Activated naive CD4-positive, alpha-beta T cell treated with anti-CD3 and anti-CD28 coated beads, Interleukin-2, amount 50 U/mL, for 24 hours (primary cell): Measurements from ENCODE around the gene TMEM33.
"Not testable (repeated sequence)": the region's sequence is repeated elsewhere in the genome, so short reads cannot be mapped to it uniquely, and the experiment has no call there.

Source experiments
- H3K27ac Mint-ChIP-seq: one replicate; pipeline ENCODE4 v1.8.0; 2021; ENCODE audit warnings: mild to moderate bottlenecking, mixed read lengths
- H3K27me3 Mint-ChIP-seq: one replicate; pipeline ENCODE4 v1.8.0; 2021; ENCODE audit warnings: mixed read lengths
- H3K36me3 Mint-ChIP-seq: one replicate; pipeline ENCODE4 v1.8.0; 2021; ENCODE audit warnings: mixed read lengths
- H3K4me1 Mint-ChIP-seq: one replicate; pipeline ENCODE4 v1.8.0; 2021; ENCODE audit warnings: mixed read lengths
- H3K4me3 Mint-ChIP-seq: one replicate; pipeline ENCODE4 v1.8.0; 2021; ENCODE audit warnings: mild to moderate bottlenecking, mixed read lengths
- H3K9me3 Mint-ChIP-seq: one replicate; pipeline ENCODE4 v1.8.0; 2021; ENCODE audit warnings: mixed read lengths

The TMEM33 gene, protein sequence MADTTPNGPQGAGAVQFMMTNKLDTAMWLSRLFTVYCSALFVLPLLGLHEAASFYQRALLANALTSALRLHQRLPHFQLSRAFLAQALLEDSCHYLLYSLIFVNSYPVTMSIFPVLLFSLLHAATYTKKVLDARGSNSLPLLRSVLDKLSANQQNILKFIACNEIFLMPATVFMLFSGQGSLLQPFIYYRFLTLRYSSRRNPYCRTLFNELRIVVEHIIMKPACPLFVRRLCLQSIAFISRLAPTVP

DNA sequence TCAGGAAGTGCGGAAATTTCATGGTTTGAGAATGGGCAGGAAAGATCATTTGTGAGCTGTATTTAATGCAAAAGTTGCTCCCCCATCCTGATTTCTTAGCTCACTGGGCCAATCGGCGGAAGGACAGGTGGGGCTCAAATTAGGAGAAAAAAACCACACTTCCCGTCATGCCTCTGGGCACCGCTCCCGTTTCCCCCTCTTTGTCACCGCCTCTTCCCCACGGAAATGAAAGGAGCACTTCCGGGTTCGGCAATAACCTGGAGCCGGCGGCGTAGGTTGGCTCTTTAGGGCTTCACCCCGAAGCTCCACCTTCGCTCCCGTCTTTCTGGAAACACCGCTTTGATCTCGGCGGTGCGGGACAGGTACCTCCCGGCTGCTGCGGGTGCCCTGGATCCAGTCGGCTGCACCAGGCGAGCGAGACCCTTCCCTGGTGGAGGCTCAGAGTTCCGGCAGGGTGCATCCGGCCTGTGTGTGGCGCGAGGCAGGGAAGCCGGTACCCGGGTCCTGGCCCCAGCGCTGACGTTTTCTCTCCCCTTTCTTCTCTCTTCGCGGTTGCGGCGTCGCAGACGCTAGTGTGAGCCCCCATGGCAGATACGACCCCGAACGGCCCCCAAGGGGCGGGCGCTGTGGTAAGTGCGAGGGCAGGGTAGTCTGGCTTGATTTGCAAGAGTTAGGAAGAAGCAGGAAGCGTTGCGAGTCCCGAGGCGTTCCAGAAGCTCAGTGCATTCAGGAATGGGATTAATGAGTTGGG is at the start of gene TMEM33:
Gene TMEM33, plus strand, starts transcription at position 529 of the 751 bp plus-strand sequence. Its CDS starts 56 bp downstream, at position 585.
- peak within 1 kb of the TSS; percentile 94 for H3K27ac Mint-ChIP-seq
- peak within 1 kb of the TSS; percentile 91 for H3K4me3 Mint-ChIP-seq
- no peaks in the 10 kb centered on the region for H3K9me3 Mint-ChIP-seq
- H3K36me3 Mint-ChIP-seq: peaks cover 13% of the 10 kb centered on the region
- H3K27me3 Mint-ChIP-seq: no peaks in the 10 kb centered on the region
- peaks cover 41% of the 10 kb centered on the region for H3K4me1 Mint-ChIP-seq

DNA sequence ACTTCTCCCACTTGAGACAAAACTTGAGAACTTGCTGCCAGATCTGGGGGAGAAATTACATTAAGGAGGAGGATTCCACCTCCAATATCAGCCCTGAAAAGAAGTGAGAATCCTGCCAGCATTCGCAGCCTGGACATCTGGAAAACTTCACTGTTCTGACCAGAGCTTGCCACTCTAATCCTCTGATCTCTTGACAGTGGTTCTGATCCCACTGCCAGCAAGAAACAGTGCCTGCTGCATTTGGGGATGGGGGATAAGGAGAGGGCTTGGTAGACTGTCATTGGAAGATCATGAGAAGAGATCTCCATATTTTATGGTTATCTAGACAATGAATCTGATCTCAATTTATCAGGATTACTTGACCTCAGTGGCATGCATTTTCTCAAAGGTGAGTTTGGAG is 49.8 kb upstream of the TMEM33 start:
- Mint-ChIP-seq H3K27ac (no peak overlapping the region), H3K9me3 (no peaks in the 10 kb centered on the region), H3K4me1 (peaks cover 9% of the 10 kb centered on the region), H3K4me3 (no peak overlapping the region), H3K27me3 (peaks cover 20% of the 10 kb centered on the region), H3K36me3 (no peaks in the 10 kb centered on the region)

DNA sequence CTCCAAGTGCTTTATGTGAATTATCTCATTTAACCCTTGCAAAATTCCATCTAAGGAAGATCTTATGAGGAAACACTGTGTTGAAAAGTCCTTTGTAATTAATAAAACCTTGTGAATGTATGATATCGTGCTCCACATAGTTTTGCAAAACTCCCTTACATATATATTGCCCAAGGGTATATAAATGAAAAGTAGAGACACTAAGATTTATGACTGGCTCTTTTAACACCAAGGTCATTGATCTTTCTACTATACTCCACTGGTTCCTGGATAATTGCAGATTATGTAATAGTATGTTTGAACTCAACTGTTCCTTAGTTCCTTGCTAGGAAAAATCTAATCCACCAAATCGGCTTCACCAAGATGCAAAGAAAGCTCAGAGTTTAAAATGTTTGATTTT is 48.0 kb upstream of the TMEM33 start:
- Mint-ChIP-seq H3K4me1 (no peaks in the 10 kb centered on the region), H3K4me3 (no peak overlapping the region), H3K36me3 (no peaks in the 10 kb centered on the region), H3K9me3 (no peaks in the 10 kb centered on the region), H3K27ac (no peak overlapping the region), H3K27me3 (peaks cover 17% of the 10 kb centered on the region)

DNA sequence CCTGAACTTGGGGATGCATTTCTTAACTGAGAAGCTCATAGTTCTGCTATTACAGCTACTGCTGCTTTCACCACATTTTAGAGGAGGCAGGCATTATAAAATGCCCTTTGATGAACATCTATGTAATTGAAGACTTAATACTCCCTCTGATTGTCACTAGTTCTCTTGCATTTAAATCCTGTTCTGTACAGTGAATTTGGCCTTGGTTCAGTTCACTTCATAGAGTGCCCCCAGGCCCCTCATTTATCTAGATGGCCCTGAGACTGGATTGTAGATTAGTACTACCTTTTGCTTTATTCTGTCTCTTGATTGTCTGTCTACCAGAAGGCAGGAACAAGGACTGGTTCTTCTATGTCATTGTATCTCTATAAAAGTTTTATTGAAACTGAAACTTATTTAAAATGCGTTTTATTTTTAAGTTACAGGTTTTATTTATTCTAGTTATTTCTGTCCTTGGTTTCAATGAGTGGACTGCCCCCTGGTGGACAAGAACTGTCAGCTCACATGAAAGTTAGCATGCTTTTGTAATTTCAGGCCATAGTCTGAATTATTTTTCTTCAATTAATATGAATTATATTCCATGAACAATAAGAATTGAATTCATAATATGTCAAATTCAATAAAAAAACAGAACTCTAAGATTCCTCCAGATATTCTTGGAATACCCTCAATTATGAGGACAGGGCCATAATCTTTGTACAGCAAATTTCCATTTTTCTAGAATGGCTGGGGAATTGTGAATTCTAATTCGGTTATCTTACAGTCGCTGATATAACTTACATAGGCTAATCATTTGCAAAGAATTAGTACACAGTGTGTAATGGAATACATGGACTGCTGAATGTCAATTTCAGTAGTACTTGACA is 47.2 kb upstream of the TMEM33 start:
- no peaks in the 10 kb centered on the region for H3K9me3 Mint-ChIP-seq

DNA sequence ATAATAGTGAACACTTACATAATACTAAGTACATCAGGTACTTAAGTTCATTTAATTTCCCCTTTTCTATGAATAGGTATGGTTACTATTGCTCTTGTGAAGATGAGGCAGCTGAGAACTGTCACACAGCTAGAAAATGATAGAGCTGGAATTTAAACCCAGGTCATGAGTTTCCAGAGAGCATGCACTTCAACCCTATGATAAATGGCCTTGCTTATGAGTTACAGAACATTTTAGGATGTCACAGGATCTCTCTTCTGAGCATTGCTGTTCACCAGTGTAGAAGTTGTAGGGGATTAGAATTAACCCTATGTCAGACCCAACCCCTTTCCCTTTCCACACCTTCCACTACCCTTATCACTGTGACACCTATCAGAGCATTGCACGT is 46.5 kb upstream of the TMEM33 start:
- H3K27me3 Mint-ChIP-seq: peaks cover 13% of the 10 kb centered on the region
- H3K9me3 Mint-ChIP-seq: no peaks in the 10 kb centered on the region
- no peaks in the 10 kb centered on the region for H3K4me1 Mint-ChIP-seq
- H3K27ac Mint-ChIP-seq: no peak overlapping the region
- H3K36me3 Mint-ChIP-seq: no peaks in the 10 kb centered on the region
- H3K4me3 Mint-ChIP-seq: no peak overlapping the region

More for the DNA sequence above, 47.2 kb upstream of the TMEM33 start:
- no peak overlapping the region for H3K4me3 Mint-ChIP-seq
- no peaks in the 10 kb centered on the region for H3K36me3 Mint-ChIP-seq
- no peaks in the 10 kb centered on the region for H3K4me1 Mint-ChIP-seq
- H3K27me3 Mint-ChIP-seq: peaks cover 13% of the 10 kb centered on the region
- no peak overlapping the region for H3K27ac Mint-ChIP-seq

DNA sequence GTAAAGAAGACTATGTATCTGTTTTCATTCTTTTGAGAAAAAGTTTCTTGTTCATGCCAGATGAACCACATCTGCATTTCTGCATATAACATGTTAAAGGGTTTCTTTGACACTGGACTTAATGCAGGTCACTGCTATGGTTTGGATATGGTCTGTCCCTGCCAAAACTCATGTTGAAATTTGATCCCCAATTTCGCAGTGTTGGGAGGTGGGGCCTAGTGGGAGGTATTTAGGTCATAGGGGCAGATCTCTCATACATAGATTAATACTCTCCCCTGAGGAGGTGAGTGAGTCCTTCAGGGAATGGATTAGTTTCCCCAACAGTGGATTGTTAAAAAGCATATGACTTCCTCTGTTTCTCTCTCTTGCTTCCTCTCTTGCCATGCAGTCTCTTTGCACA is 45.9 kb upstream of the TMEM33 start:
- no peak overlapping the region for H3K4me3 Mint-ChIP-seq

DNA sequence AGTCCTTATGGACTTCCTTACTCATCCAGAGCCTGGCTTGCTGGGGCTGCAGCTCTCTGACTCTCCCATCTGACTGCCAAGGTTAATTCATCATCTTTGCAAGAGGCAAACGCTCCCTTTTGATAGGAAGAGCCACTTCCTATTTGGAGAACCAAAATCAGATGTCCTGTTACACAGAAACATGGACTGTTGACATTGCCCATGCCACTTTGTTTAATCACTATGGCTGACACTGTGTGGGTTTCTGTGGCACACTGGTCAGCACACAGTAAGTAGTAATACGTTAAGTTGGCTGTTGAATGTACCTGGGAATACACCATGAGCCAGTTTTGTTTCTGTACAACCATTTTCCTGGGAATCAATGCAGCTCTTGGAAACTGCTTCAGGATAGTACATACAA is 45.1 kb upstream of the TMEM33 start:
- no peaks in the 10 kb centered on the region for H3K36me3 Mint-ChIP-seq
- H3K27me3 Mint-ChIP-seq: peaks cover 13% of the 10 kb centered on the region
- no peaks in the 10 kb centered on the region for H3K4me1 Mint-ChIP-seq
- no peak overlapping the region for H3K27ac Mint-ChIP-seq
- no peak overlapping the region for H3K4me3 Mint-ChIP-seq
- H3K9me3 Mint-ChIP-seq: no peaks in the 10 kb centered on the region

More for the DNA sequence above, 45.9 kb upstream of the TMEM33 start:
- peaks cover 13% of the 10 kb centered on the region for H3K27me3 Mint-ChIP-seq
- H3K4me1 Mint-ChIP-seq: no peaks in the 10 kb centered on the region
- H3K27ac Mint-ChIP-seq: no peak overlapping the region
- no peaks in the 10 kb centered on the region for H3K9me3 Mint-ChIP-seq
- H3K36me3 Mint-ChIP-seq: no peaks in the 10 kb centered on the region

DNA sequence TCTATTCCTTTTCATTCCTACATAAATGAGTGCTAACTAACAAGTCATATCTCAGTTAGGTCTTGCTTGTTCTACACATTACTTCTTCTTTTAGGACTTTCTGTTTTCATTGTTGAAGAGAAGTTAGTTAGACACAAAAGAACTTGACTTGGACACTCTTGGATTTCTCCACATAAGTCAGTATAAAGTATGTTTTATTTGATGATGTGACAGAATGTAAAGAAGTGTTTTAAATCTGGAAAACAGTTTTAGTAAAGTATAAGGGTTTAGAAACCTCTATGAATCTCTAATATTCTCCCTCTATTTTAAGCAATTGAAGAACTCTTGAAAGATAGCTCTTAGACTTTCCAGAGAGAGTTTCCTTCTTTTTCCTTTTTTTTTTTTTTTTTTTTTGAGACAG is 38.6 kb upstream of the TMEM33 start:
- Mint-ChIP-seq H3K9me3 (no peaks in the 10 kb centered on the region), H3K4me3 (no peak overlapping the region), H3K27ac (no peak overlapping the region), H3K36me3 (no peaks in the 10 kb centered on the region), H3K27me3 (peaks cover 2% of the 10 kb centered on the region), H3K4me1 (no peaks in the 10 kb centered on the region)

DNA sequence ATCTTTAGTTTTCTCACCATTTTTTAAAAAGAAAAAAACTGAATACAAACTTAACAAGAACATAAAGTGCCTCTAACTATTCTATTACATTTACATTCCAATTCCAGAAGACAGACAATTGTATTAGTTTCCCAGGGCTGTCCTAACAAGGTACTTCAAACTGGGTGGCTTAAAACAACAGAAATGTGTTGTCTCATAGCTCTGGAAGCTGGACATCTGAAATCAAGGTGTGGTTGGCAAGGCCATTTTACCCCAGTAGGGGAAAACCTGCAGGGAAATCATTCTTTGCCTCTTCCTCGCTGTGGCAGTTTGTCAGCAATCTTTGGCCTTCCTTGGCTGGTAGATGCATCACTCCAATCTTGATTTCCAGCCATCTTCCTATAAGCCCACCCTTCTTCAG is 37.5 kb upstream of the TMEM33 start:
- no peaks in the 10 kb centered on the region for H3K9me3 Mint-ChIP-seq
- no peak overlapping the region for H3K27ac Mint-ChIP-seq

DNA sequence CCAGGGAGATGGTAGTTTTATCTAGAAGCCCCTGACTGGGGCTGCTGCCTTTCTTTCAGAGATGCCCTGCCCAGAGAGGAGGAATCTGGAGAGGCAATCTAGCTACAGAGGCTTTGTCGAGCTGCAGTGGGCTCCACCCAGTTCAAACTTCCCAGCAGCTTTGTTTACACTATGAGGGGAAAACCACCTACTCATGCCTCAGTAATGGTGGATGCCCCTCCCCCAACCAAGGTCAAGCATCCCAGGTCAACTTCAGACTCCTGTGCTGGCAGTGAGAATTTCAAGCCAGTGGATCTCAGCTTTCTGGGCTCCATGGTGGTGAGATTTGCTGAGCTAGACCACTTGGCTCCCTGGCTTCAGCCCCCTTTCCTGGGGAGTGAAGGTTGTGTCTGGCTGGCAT is 26.1 kb upstream of the TMEM33 start:
- H3K27me3 Mint-ChIP-seq: peaks cover 11% of the 10 kb centered on the region
- H3K9me3 Mint-ChIP-seq: peaks cover 11% of the 10 kb centered on the region
- H3K4me1 Mint-ChIP-seq, H3K27ac Mint-ChIP-seq, H3K36me3 Mint-ChIP-seq, H3K4me3 Mint-ChIP-seq: not testable (repeated sequence)

More for the DNA sequence above, 37.5 kb upstream of the TMEM33 start:
- Mint-ChIP-seq H3K27me3 (peaks cover 1% of the 10 kb centered on the region), H3K4me3 (no peak overlapping the region), H3K36me3 (no peaks in the 10 kb centered on the region), H3K4me1 (no peaks in the 10 kb centered on the region)

DNA sequence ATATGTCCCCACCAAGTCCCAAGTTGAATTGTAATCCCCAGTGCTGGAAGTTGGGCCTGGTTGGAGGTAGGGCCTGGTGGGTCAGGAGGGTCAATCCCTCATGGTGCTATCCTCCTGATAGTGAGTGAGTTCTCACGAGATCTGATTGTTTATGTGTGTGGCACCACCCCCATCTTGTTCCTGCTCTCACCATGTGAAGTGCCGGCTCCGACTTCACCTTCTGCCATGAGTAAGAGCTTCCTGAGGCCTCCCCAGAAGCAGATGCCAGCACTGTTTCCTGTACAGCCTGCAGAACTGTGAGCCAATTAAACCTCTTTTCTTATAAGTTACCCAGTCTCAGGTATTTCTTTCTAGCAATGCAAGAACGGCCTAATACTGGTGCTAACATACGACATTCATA is 22.7 kb upstream of the TMEM33 start:
- peaks cover 4% of the 10 kb centered on the region for H3K4me1 Mint-ChIP-seq
- peaks cover 2% of the 10 kb centered on the region for H3K36me3 Mint-ChIP-seq
- H3K9me3 Mint-ChIP-seq: no peaks in the 10 kb centered on the region
- no peak overlapping the region for H3K27ac Mint-ChIP-seq
- H3K27me3 Mint-ChIP-seq: peaks cover 2% of the 10 kb centered on the region
- H3K4me3 Mint-ChIP-seq: no peak overlapping the region

DNA sequence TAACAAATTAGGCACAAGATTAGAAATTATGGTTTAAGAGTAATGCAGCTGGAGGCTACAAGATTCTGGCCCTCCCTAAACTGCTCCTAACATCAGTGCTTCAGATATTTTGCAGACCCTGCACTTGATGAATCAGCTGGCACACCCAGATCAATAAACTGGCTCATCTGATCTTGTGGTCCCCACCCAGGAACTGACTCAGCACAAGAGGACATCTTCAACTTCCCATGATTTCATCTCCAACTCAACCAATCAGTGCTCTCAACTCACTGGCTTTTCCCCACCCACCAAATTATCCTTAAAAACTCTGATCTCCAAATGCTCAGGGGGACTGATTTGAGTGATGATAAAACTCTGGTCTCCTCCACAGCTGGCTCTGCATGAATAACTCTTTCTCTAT is 21.7 kb upstream of the TMEM33 start:
- Mint-ChIP-seq H3K27me3 (peaks cover under 1% of the 10 kb centered on the region), H3K27ac (no peak overlapping the region), H3K9me3 (no peaks in the 10 kb centered on the region), H3K4me3 (no peak overlapping the region), H3K4me1 (peaks cover 4% of the 10 kb centered on the region), H3K36me3 (peaks cover 1% of the 10 kb centered on the region)

DNA sequence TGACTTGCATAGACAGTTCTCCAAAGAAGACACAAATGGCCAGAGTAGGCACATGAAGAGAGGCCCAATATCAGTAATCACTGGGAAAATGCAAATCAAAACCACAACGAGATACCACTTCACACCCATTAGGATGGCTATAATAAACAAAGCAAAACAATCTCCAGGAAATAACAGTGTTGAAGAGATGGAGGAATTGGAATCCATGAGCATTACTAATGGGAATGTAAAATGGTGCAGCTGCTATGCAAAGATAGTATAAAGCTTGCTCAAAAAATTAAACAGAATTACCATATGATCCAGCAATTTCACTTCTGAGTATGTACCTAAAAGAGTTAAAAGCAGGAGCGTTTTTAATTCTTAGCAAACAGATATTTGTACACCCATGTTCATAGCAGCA is 17.0 kb upstream of the TMEM33 start:
- no peaks in the 10 kb centered on the region for H3K36me3 Mint-ChIP-seq
- H3K27ac Mint-ChIP-seq: no peak overlapping the region
- peaks cover 4% of the 10 kb centered on the region for H3K4me1 Mint-ChIP-seq
- H3K27me3 Mint-ChIP-seq: peaks cover 2% of the 10 kb centered on the region
- H3K9me3 Mint-ChIP-seq: no peaks in the 10 kb centered on the region
- H3K4me3 Mint-ChIP-seq: no peak overlapping the region

DNA sequence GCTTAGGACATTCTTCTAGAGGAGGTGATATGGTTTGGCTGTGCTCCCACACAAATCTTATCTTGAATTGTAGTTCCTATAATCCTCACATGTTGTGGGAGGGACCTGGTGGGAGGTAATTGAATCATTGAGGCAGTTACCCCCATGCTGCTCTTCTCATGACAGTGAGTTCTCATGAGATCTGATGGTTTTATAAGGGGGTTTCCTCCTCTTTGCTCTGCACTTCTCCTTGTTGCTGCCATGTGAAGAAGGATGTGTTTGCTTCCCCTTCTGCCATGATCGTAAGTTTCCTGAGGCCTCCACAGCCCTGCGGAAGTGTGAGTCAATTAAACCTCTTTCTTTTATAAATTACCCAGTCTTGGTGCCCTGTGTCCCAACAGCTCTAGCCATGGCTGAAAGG is 14.8 kb upstream of the TMEM33 start:
- not testable (repeated sequence) for H3K9me3 Mint-ChIP-seq, H3K4me3 Mint-ChIP-seq, H3K36me3 Mint-ChIP-seq, H3K27me3 Mint-ChIP-seq, H3K4me1 Mint-ChIP-seq, H3K27ac Mint-ChIP-seq

DNA sequence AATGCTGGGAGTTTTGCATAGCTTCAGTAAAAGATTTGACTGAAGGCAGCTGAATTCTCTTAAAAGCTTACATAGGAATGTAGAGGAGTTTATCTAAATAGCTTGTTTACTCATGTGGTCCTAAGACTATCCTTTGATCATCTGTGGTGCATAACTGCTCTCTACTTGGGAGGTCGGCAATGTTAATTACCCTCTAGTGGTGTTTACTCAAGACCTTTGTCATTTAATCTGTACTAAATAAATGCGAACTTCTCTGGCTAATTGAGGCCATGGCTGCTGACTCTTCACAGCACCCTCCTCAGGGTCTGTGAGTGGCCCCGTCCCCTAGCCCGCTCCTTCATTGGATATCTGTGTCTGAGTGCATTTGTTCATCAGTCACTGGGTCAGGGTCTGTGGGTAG is 13.8 kb upstream of the TMEM33 start:
- H3K4me1 Mint-ChIP-seq: no peaks in the 10 kb centered on the region
- no peaks in the 10 kb centered on the region for H3K9me3 Mint-ChIP-seq
- H3K4me3 Mint-ChIP-seq: no peak overlapping the region
- H3K27me3 Mint-ChIP-seq: peaks cover 2% of the 10 kb centered on the region
- H3K36me3 Mint-ChIP-seq: no peaks in the 10 kb centered on the region
- no peak overlapping the region for H3K27ac Mint-ChIP-seq
